ENCODE results near the gene PSMD11. TPM values are rescaled to one million over a fixed set of nuclear protein-coding genes. Genes with fewer than 3 reads are reported as not detected.

The PSMD11 gene
- total and polyA plus RNA-seq, 8 donors = 21.0 to 131 (median 31.9) TPM

- DNase-seq = no peak
- no peak for TF ChIP-seq EP300 (IDR thresholded peaks at IDR 0.05)
- TF ChIP-seq CTCF (IDR thresholded peaks at IDR 0.05) = no peak
- no peak for TF ChIP-seq POLR2A (IDR thresholded peaks at IDR 0.05)
- no peak for TF ChIP-seq POLR2AphosphoS5 (IDR thresholded peaks at IDR 0.05)
- Histone ChIP-seq H3K4me3 (no peak overlapping the region), H3K27me3 (no peaks in the 10 kb centered on the region), H3K9me3 (no peaks in the 10 kb centered on the region), H3K27ac (no peak overlapping the region), H3K36me3 (peaks cover 0 to 13% (median 0%) of the 10 kb centered on the region in 4 donors), H3K4me1 (no peaks in the 10 kb centered on the region)
- intact Hi-C loops (cut with DNase I; ENCODE audit: low total_unique reads) = no loop called here
- WGBS, 5 donors = 53 to 80% (median 72%) methylated on average over 10 of the region's 10 CpGs
Measured at GRCh38 chr17:32529604-32530003, 85.3 kb downstream of the PSMD11 start.

Small RNA genes within 50 kb of the gene (small RNA-seq; reads per million reads assigned to genes)
- gene AC005899.2 = 0 reads per million in 4 donors
- 0 reads per million in 4 donors for gene AC005899.6
- gene RF00019 = 0 reads per million in 4 donors

Other genes with a start within 250 kb of the PSMD11 start
- 10 to 100 TPM in 1 of 5 donors, 1 to 10 TPM in 2, not detected in 2; 2.0 to 15.2 (median 8.0) TPM for gene RHBDL3, start 178.7 kb upstream of the PSMD11 start, total RNA-seq
- 1 to 10 TPM in 1 of 3 donors, under 1 TPM in 2; 0.31 to 1.5 (median 0.88) TPM for gene RHBDL3, start 178.7 kb upstream of the PSMD11 start, polyA plus RNA-seq
- 10 to 100 TPM in 4 of 5 donors, 1 to 10 TPM in 1; 7.5 to 48.0 (median 26.8) TPM for gene C17orf75, start 102.3 kb upstream of the PSMD11 start, total RNA-seq
- gene C17orf75, start 102.3 kb upstream of the PSMD11 start, polyA plus RNA-seq = 10 to 100 TPM; 11.0 to 14.1 (median 11.2) TPM
- 100 to 1,000 TPM; 104 to 800 (median 220) TPM for gene ZNF207, start 94.4 kb upstream of the PSMD11 start, total RNA-seq
- gene ZNF207, start 94.4 kb upstream of the PSMD11 start, polyA plus RNA-seq = 10 to 100 TPM; 46.8 to 72.2 (median 47.7) TPM
- gene CDK5R1, start 42.5 kb downstream of the PSMD11 start, total RNA-seq = 1 to 10 TPM in 3 of 5 donors, under 1 TPM in 1, not detected in 1; 0.45 to 2.6 (median 1.9) TPM
- gene CDK5R1, start 42.5 kb downstream of the PSMD11 start, polyA plus RNA-seq = 1 to 10 TPM in 1 of 3 donors, under 1 TPM in 1, not detected in 1; 0.37 to 1.9 TPM